Thoracic aorta (tissue), 2 donors: ENCODE results near the gene POLRMT. TPM values are rescaled to one million over a fixed set of nuclear protein-coding genes. Genes with fewer than 3 reads are reported as not detected.

Experiments used
- ATAC-seq: fragments of 150-250 bp; one replicate; pipeline ENCODE4 v1.8.0; 2017; ENCODE audit warnings: low read depth; ENCODE audit not compliant: insufficient number of reproducible peaks, low FRiP score
- DNase-seq: peaks from one replicate; pipeline ENCODE4 v3.0.0-alpha.2; 2020; ENCODE audit warnings: low spot score
- H3K27ac ChIP-seq, 2 donors: fragments of 200-600 bp; sonication (generic); 1 replicate in 1 of 2; 2 replicates in 1 of 2; pipeline ENCODE4 v1.5.1; 2016; ENCODE audit warnings: mild to moderate bottlenecking in 2 of 2, moderate library complexity in 2 of 2
- H3K27me3 ChIP-seq: fragments of 200-600 bp; sonication (generic); replicated peaks from 2 replicates; pipeline ENCODE4 v1.6.0; 2016; ENCODE audit warnings: mild to moderate bottlenecking; ENCODE audit not compliant: insufficient read depth
- H3K36me3 ChIP-seq: fragments of 200-600 bp; sonication (generic); one replicate; pipeline ENCODE4 v1.5.1; 2016
- H3K4me1 ChIP-seq, 2 donors: fragments of 200-600 bp; sonication (generic); 1 replicate in 1 of 2; 2 replicates in 1 of 2; pipeline versions ENCODE4 v1.5.1 to v1.6.0; 2016; ENCODE audit warnings: low read depth in 2 of 2, mild to moderate bottlenecking in 1 of 2; ENCODE audit not compliant: control insufficient read depth in 1 of 2
- H3K4me3 ChIP-seq: fragments of 200-600 bp; sonication (generic); 2 replicates; pipeline ENCODE4 v1.5.1; 2016; ENCODE audit warnings: mild to moderate bottlenecking
- H3K9me3 ChIP-seq: fragments of 200-600 bp; sonication (generic); 2 replicates; pipeline ENCODE4 v1.5.1; 2016
- total RNA-seq, 2 donors: library from RNA; depleted of rRNA; stranded (reverse); fragments of >200 nt; gene quantifications; one replicate each; pipeline versions ENCODE4 v1.1.0 to v1.2.3, GENCODE V29; 2016
- TF ChIP-seq, protein P1 (sequence below): fragments of 200-600 bp; sonication (generic); IDR thresholded peaks from one replicate; pipeline ENCODE4 v1.5.1; 2019; ENCODE audit warnings: antibody characterized with exemption

POLRMT gene
- total RNA-seq, 2 donors from 2014 or later = 23.8 to 30.9 TPM

DNA sequence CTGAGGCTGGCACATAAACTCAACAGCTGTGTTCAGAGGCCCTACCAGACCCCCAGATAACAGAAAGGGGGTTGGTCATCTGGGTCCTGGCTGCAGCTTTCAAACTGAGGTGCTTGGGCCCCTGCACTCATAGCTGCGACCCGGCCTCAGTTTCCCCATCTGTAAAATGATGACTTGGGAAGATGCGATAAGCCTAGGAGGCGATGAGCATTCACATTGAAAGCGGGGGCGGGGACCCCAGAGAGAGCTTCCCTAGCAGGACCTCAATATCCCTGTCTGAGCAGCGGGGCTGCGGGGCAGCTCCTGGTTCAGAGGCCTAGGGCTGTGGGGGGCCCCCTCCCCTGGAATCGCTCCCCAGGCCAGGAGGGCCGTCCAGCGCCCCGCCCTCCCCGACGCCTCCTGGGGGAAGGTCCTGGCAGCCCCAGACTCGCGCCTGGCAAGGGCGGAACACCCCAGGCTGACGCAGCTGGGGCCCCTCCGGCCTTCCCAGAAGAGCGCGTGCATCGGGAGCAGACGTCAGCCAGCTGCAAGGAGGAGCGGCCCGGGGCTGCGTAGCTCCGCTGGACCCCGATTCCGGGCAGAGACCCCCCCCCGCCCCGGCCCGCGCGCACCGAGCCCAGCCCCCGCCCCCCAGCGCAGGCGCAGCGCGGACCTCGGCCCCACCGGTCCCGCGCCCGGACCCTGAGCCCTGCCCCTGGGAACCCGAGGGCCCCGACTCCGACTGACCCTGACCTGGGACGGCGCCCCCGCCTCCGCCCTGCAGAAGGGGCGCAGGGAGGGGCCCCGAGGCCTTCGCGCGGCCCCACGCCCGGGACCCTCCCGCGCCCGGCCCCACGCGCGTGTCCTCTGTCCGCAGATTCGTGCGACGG, 46.3 kb upstream of the POLRMT start:
- TF ChIP-seq, protein P1, sequence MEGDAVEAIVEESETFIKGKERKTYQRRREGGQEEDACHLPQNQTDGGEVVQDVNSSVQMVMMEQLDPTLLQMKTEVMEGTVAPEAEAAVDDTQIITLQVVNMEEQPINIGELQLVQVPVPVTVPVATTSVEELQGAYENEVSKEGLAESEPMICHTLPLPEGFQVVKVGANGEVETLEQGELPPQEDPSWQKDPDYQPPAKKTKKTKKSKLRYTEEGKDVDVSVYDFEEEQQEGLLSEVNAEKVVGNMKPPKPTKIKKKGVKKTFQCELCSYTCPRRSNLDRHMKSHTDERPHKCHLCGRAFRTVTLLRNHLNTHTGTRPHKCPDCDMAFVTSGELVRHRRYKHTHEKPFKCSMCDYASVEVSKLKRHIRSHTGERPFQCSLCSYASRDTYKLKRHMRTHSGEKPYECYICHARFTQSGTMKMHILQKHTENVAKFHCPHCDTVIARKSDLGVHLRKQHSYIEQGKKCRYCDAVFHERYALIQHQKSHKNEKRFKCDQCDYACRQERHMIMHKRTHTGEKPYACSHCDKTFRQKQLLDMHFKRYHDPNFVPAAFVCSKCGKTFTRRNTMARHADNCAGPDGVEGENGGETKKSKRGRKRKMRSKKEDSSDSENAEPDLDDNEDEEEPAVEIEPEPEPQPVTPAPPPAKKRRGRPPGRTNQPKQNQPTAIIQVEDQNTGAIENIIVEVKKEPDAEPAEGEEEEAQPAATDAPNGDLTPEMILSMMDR = no peak
- Histone ChIP-seq H3K27ac (peak overlapping the region; percentile 96 to 99), H3K36me3 (peaks cover 6% of the 10 kb centered on the region), H3K4me1 (peaks cover 14 to 23% of the 10 kb centered on the region in 2 donors), H3K27me3 (no peaks in the 10 kb centered on the region), H3K9me3 (no peaks in the 10 kb centered on the region), H3K4me3 (peak overlapping the region; percentile 76)
- ATAC-seq (no peak), DNase-seq (no peak)

DNA sequence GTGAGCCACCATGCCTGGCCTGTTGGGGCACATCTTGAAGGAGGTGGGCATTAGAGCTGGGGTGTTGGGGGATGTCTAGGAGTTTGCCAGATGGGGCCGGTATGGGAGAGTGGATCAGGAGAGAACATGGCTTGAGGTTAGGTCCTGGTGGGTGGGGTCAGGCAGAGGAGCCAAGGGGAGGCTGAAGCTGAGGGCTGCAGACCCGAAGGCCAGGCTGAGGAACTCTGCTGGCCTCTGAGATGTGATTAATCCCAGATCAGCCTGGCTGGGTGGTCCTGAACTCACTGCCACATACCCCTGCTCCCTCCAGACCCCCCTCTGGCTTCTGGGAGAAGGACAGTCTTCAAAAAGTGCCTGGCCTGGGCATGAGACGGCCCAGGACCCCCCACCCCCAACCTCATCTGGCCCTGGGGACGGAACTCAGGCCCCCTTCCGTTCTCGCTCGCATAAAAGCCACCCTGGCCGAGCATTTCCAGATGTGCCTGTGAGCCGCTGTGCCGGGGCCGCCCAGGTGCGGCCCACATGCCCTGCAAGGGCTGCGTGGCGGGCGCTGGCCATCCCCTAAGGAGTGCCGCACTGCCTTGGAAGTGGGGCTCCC, 45.6 kb upstream of the POLRMT start:
- no peak for ATAC-seq
- Histone ChIP-seq H3K4me1 (peaks cover 14 to 23% of the 10 kb centered on the region in 2 donors), H3K9me3 (no peaks in the 10 kb centered on the region), H3K36me3 (peaks cover 6% of the 10 kb centered on the region), H3K27me3 (no peaks in the 10 kb centered on the region), H3K4me3 (peak overlapping the region; percentile 76), H3K27ac (peak overlapping the region; percentile 96 to 99)
- no peak for DNase-seq
- TF ChIP-seq, protein P1 = no peak

DNA sequence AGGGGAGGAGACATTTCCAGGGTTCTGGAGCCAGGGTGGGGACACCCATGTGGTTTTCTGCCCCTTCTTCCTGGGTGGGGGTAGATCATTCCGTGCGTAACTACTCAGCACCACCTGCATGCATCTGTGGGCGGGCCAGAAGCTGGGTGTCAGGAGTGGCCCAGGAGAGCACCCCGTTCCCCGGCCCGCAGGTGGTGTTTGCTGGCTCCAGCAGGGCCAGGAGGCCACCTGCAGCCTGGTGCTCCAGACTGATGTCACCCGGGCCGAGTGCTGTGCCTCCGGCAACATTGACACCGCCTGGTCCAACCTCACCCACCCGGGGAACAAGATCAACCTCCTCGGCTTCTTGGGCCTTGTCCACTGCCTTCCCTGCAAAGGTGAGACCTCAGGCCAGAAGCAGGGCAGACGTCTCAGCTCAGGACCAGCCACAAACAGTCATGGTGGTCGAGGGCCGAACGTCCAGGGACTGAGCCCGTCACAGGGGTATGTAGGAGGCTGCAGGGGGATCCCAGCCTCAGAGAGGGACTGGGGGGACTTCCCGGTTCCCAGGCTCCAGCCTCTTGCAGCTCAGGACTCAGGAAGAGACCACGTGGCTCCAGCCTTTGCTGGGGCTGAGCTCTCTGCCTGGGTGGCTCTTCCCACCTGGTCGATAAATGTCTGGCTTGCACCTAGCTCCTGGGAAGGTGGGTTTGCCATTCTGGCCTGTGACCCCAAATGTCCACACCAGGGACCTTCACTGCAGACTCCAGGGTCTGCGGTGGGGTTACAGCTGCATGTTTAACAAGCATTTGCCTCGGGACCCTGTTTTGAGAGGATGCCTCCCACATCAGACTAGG, 44.5 kb upstream of the POLRMT start:
- TF ChIP-seq, protein P1 = no peak
- peak overlapping the region; percentile 97 for H3K4me3 ChIP-seq
- DNase-seq = no peak
- peaks cover 6% of the 10 kb centered on the region for H3K36me3 ChIP-seq
- peaks cover 14 to 23% of the 10 kb centered on the region in 2 donors for H3K4me1 ChIP-seq
- no peak for ATAC-seq
- H3K9me3 ChIP-seq = no peaks in the 10 kb centered on the region
- H3K27me3 ChIP-seq = no peaks in the 10 kb centered on the region
- H3K27ac ChIP-seq = peak overlapping the region; percentile 96 to 99

DNA sequence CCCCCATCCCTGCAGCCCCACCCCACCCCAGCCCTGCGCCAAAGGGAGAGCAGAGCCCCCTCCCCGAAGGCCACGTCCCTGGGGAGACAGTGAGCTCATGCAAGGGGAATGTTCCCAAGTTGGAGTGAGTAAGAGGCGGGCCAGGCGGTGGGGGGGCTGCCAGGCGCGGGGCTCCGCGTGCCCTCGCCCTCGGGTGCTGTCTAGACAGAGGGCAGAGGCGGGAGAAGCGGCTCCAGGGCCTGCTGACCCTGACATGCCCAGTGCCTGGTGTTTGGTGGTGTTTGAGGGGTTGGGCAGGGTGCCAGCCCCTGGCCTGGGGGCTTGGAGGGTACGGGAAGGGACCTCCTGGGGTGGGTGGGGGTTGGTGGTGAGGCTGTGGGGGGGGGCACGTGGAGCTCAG, 43.9 kb upstream of the POLRMT start:
- H3K36me3 ChIP-seq = peaks cover 6% of the 10 kb centered on the region
- peaks cover 14 to 23% of the 10 kb centered on the region in 2 donors for H3K4me1 ChIP-seq
- H3K27ac ChIP-seq = peak overlapping the region; percentile 96 to 99
- H3K9me3 ChIP-seq = no peaks in the 10 kb centered on the region
- H3K4me3 ChIP-seq = peak overlapping the region; percentile 97
- ATAC-seq (peak; percentile 31), DNase-seq (peak; percentile 72)
- TF ChIP-seq, protein P1 = no peak
- H3K27me3 ChIP-seq = no peaks in the 10 kb centered on the region
